Measurements from ENCODE around the gene SLFN12L. TPM values are rescaled to one million over a fixed set of nuclear protein-coding genes. Genes with fewer than 3 reads are reported as not detected.
A peak's percentile ranks its signal among the peaks of the same experiment; 100 is the strongest.

Gene SLFN12L
- total RNA-seq, 1 experiment from 2014 or later: 0.13 TPM

- TF ChIP-seq ERG (CRISPR knock-in tag; IDR thresholded peaks at IDR 0.05) (no peak), FOXP4 (CRISPR knock-in tag; IDR thresholded peaks at IDR 0.05) (no peak), FOXP1 (CRISPR knock-in tag; IDR thresholded peaks at IDR 0.05; ENCODE audit: borderline replicate concordance) (peak; percentile 21), FOXK1 (CRISPR knock-in tag; IDR thresholded peaks at IDR 0.05) (peak; percentile 74; the same call in 1 of the 2 replicates), ZNF219 (CRISPR knock-in tag; IDR thresholded peaks at IDR 0.05; ENCODE audit: borderline replicate concordance) (no peak), ZMAT4 (CRISPR knock-in tag; IDR thresholded peaks at IDR 0.05) (no peak), KAT7 (CRISPR knock-in tag; IDR thresholded peaks at IDR 0.05; ENCODE audit: borderline replicate concordance) (no peak), SP1 (CRISPR knock-in tag; conservative IDR thresholded peaks at IDR 0.05) (peak; percentile 56; the same call in 1 of the 2 replicates), HMGA2 (CRISPR knock-in tag; IDR thresholded peaks at IDR 0.05) (no peak), ZBTB21 (CRISPR knock-in tag; IDR thresholded peaks at IDR 0.05; ENCODE audit: borderline replicate concordance) (0 out of 2 replicates have a peak, but pooled peaks have one; percentile 47), FOXJ3 (CRISPR knock-in tag; IDR thresholded peaks at IDR 0.05; ENCODE audit: borderline replicate concordance) (no peak), ZNF671 (CRISPR knock-in tag; IDR thresholded peaks at IDR 0.05) (no peak), ZNF532 (CRISPR knock-in tag; IDR thresholded peaks at IDR 0.05; ENCODE audit: borderline replicate concordance) (0 out of 2 replicates have a peak, but pooled peaks have one; percentile 59), GRHL2 (CRISPR knock-in tag; IDR thresholded peaks at IDR 0.05; ENCODE audit: insufficient replicate concordance, severe bottlenecking) (no peak), ZNF263 (CRISPR knock-in tag; IDR thresholded peaks at IDR 0.05; ENCODE audit: low read depth) (no peak), ZNF232 (CRISPR knock-in tag; IDR thresholded peaks at IDR 0.05) (no peak), E2F1 (CRISPR knock-in tag; IDR thresholded peaks at IDR 0.05) (no peak), NFE2L1 (CRISPR knock-in tag; IDR thresholded peaks at IDR 0.05) (no peak; the same call in 1 of the 2 replicates), NFATC4 (CRISPR knock-in tag; IDR thresholded peaks at IDR 0.05) (no peak), HMGXB4 (CRISPR knock-in tag; IDR thresholded peaks at IDR 0.05) (no peak), PRDM15 (CRISPR knock-in tag; IDR thresholded peaks at IDR 0.05) (no peak), TEAD4 (CRISPR knock-in tag; IDR thresholded peaks at IDR 0.05) (no peak), ATF3 (CRISPR knock-in tag; conservative IDR thresholded peaks at IDR 0.05) (no peak), ZSCAN18 (CRISPR knock-in tag; IDR thresholded peaks at IDR 0.05) (no peak)
Observed at GRCh38 chr17:35448899-35449227, 88.6 kb downstream of the SLFN12L start (continued).

Data from WTC11 (cell line).